Fibroblast of lung (primary cell): ENCODE data around the gene GALNT2. TPM values are rescaled to one million over a fixed set of nuclear protein-coding genes. Genes with fewer than 3 reads are reported as not detected.

Experiments used
- DNase-seq, 2 donors: peaks; one replicate each; pipeline versions ENCODE4 v3.0.0 to v3.0.0-alpha.2; 2010; ENCODE audit warnings: low read depth in 2 of 2
- H2AFZ ChIP-seq: 2 replicates; pipeline ENCODE4 v1.5.1; 2012; ENCODE audit warnings: low read length, control low read depth, inconsistent platforms
- H3K27ac ChIP-seq: 2 replicates; pipeline ENCODE4 v1.5.1; 2011; ENCODE audit warnings: low read length, control low read depth; ENCODE audit not compliant: insufficient read depth
- H3K27me3 ChIP-seq: 2 replicates; pipeline ENCODE4 v1.5.1; 2011; ENCODE audit warnings: mild to moderate bottlenecking, low read length; ENCODE audit not compliant: control insufficient read depth, insufficient read depth
- H3K36me3 ChIP-seq: 2 replicates; pipeline ENCODE4 v1.5.1; 2011; ENCODE audit warnings: low read length; ENCODE audit not compliant: control insufficient read depth, insufficient read depth
- H3K4me1 ChIP-seq: 2 replicates; pipeline ENCODE4 v1.5.1; 2011; ENCODE audit warnings: low read length; ENCODE audit not compliant: control insufficient read depth, insufficient read depth; ENCODE audit errors: extremely low read depth
- H3K4me2 ChIP-seq: 2 replicates; pipeline ENCODE4 v1.5.1; 2011; ENCODE audit warnings: low read length, control low read depth; ENCODE audit not compliant: insufficient read depth; ENCODE audit errors: extremely low read depth
- H3K4me3 ChIP-seq, 4 experiments: fragments of 200-600 bp in 1 of 4; sonication (generic) in 1 of 4; replicated peaks in 1 of 4; 2 replicates each; pipeline ENCODE4 v1.5.1; 2011 to 2016; ENCODE audit warnings: low read length in 4 of 4, low read depth in 3 of 4, mild to moderate bottlenecking in 3 of 4, control low read depth in 2 of 4, inconsistent platforms in 1 of 4, mixed read lengths in 1 of 4; ENCODE audit not compliant: insufficient read depth in 1 of 4; ENCODE audit errors: control extremely low read depth in 1 of 4
- H3K79me2 ChIP-seq: 2 replicates; pipeline ENCODE4 v1.5.1; 2012; ENCODE audit warnings: mild to moderate bottlenecking, low read length, inconsistent platforms; ENCODE audit not compliant: control insufficient read depth, insufficient read depth
- H3K9ac ChIP-seq: 2 replicates; pipeline ENCODE4 v1.5.1; 2011; ENCODE audit warnings: mild to moderate bottlenecking, low read length, control low read depth; ENCODE audit not compliant: insufficient read depth
- H3K9me3 ChIP-seq: 2 replicates; pipeline ENCODE4 v1.5.1; 2012; ENCODE audit warnings: low read depth, low read length; ENCODE audit not compliant: control insufficient read depth, insufficient read depth
- H4K20me1 ChIP-seq: 2 replicates; pipeline ENCODE4 v1.5.1; 2011; ENCODE audit warnings: low read length; ENCODE audit not compliant: control insufficient read depth, insufficient read depth; ENCODE audit errors: extremely low read depth
- EZH2 ChIP-seq: IDR thresholded peaks from 2 replicates; pipeline ENCODE4 v1.5.1; 2012; ENCODE audit warnings: low read length, control low read depth, mild to moderate bottlenecking; ENCODE audit errors: missing control alignments
- polyA plus RNA-seq, 2 donors: library from polyadenylated mRNA; depleted of rRNA in 1 of 2; stranded (reverse) in 1 of 2; unstranded in 1 of 2; fragments of >200 nt; gene quantifications; 2 replicates each; pipeline ENCODE4 v1.2.1, GENCODE V29; 2011 to 2012; ENCODE audit warnings: missing spikeins in 1 of 2
- total RNA-seq: library from RNA; depleted of rRNA; stranded (reverse); fragments of >200 nt; gene quantifications from 2 replicates; pipeline ENCODE4 v1.2.1, GENCODE V29; 2014
- TF ChIP-seq, protein P1 (sequence below), 2 donors: IDR thresholded peaks in 1 of 2; conservative IDR thresholded peaks in 1 of 2; 1 replicate in 1 of 2; 2 replicates in 1 of 2; pipeline ENCODE4 v1.5.1; 2011 to 2012; ENCODE audit warnings: low read length in 2 of 2, control low read depth in 1 of 2, inconsistent platforms in 1 of 2, low read depth in 1 of 2, mild to moderate bottlenecking in 1 of 2

GALNT2 gene
- total and polyA plus RNA-seq, 2 donors (not counting 1 experiment from before 2014, with no cell fraction given), result 106 to 115 TPM

DNA sequence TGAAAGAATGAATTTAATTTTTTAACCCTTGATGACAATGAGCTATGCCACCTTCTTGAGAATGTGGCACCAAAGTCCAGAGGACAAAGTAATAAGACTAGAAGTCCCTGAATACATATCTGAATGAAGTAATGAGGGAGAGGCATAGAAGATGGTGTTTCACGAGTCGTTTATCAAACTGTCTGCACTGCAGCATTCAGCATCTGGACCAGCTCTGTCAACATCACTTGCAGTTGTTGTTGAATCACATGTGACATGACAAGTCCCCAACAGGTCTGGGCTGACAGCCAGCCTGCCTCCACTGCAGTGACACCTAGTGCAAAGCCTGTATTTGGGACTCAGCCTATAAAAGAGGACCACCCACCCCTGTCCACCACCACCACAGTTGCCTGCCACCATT, 17.3 kb upstream of the GALNT2 start:
- TF ChIP-seq EZH2, result no peak
- TF ChIP-seq, protein P1, sequence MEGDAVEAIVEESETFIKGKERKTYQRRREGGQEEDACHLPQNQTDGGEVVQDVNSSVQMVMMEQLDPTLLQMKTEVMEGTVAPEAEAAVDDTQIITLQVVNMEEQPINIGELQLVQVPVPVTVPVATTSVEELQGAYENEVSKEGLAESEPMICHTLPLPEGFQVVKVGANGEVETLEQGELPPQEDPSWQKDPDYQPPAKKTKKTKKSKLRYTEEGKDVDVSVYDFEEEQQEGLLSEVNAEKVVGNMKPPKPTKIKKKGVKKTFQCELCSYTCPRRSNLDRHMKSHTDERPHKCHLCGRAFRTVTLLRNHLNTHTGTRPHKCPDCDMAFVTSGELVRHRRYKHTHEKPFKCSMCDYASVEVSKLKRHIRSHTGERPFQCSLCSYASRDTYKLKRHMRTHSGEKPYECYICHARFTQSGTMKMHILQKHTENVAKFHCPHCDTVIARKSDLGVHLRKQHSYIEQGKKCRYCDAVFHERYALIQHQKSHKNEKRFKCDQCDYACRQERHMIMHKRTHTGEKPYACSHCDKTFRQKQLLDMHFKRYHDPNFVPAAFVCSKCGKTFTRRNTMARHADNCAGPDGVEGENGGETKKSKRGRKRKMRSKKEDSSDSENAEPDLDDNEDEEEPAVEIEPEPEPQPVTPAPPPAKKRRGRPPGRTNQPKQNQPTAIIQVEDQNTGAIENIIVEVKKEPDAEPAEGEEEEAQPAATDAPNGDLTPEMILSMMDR (conservative IDR thresholded peaks at IDR 0.05 in 1 of 2, IDR thresholded peaks at IDR 0.05 in 1 of 2; ENCODE audit: low read depth in 1 of 2, low read length in 2 of 2), result no peak
- no peak overlapping the region for H3K4me3 ChIP-seq
- H3K4me2 ChIP-seq, result no peak overlapping the region
- no peak overlapping the region for H3K27ac ChIP-seq
- no peaks in the 10 kb centered on the region for H3K9me3 ChIP-seq
- no peaks in the 10 kb centered on the region for H3K79me2 ChIP-seq
- no peak overlapping the region for H2AFZ ChIP-seq
- no peaks in the 10 kb centered on the region for H3K4me1 ChIP-seq
- DNase-seq, result no peak
- H3K36me3 ChIP-seq, result no peaks in the 10 kb centered on the region
- H4K20me1 ChIP-seq, result no peaks in the 10 kb centered on the region
- no peak overlapping the region for H3K9ac ChIP-seq
- no peaks in the 10 kb centered on the region for H3K27me3 ChIP-seq

- Histone ChIP-seq H3K9ac (no peak overlapping the region), H2AFZ (no peak overlapping the region), H3K79me2 (no peaks in the 10 kb centered on the region), H3K27me3 (no peaks in the 10 kb centered on the region), H4K20me1 (no peaks in the 10 kb centered on the region), H3K4me1 (no peaks in the 10 kb centered on the region), H3K4me3 (no peak overlapping the region), H3K36me3 (no peaks in the 10 kb centered on the region), H3K27ac (no peak overlapping the region), H3K9me3 (no peaks in the 10 kb centered on the region), H3K4me2 (no peak overlapping the region)
- no peak for DNase-seq
- TF ChIP-seq EZH2, result no peak
- TF ChIP-seq, protein P1 (conservative IDR thresholded peaks at IDR 0.05 in 1 of 2, IDR thresholded peaks at IDR 0.05 in 1 of 2; ENCODE audit: low read depth in 1 of 2, low read length in 2 of 2), result no peak
Measured at GRCh38 chr1:230050973-230051735, 15.9 kb upstream of the GALNT2 start.

DNA sequence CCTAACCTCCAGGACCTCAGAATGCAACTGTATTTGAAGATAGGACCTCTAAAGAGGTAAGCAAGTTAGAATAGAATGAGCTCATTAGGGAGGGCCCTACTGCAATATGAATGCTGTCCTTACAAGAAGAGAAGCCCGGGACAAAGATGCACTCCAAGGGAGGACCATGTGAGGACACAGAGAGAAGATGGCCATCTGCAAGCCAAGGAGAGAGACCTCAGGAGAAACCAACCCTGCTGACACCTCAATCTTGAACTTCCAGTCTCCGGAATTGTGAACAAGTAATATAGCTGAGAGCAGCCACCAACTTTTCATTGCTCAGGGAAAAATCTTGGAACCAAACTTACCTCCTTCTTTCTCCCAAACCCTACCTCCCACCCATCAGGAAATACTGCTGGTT, 15.0 kb upstream of the GALNT2 start:
- no peak for DNase-seq
- Histone ChIP-seq H3K79me2 (no peaks in the 10 kb centered on the region), H3K9ac (no peak overlapping the region), H3K4me2 (no peak overlapping the region), H3K9me3 (no peaks in the 10 kb centered on the region), H3K27ac (no peak overlapping the region), H3K4me3 (no peak overlapping the region), H3K27me3 (no peaks in the 10 kb centered on the region), H4K20me1 (no peaks in the 10 kb centered on the region), H2AFZ (no peak overlapping the region), H3K36me3 (no peaks in the 10 kb centered on the region), H3K4me1 (no peaks in the 10 kb centered on the region)
- TF ChIP-seq, protein P1 (conservative IDR thresholded peaks at IDR 0.05 in 1 of 2, IDR thresholded peaks at IDR 0.05 in 1 of 2; ENCODE audit: low read depth in 1 of 2, low read length in 2 of 2), result no peak
- no peak for TF ChIP-seq EZH2
